HepG2 (cell line): ENCODE data around the gene DCST2. TPM values are rescaled to one million over a fixed set of nuclear protein-coding genes. Genes with fewer than 3 reads are reported as not detected.
A peak's percentile ranks its signal among the peaks of the same experiment; 100 is the strongest.

Source experiments
- BCL6 ChIP-seq: IDR thresholded peaks from 2 replicates; pipeline ENCODE4 v1.6.1; 2016; ENCODE audit warnings: missing genetic modification reagents, missing compliant biosample characterization
- CENPT ChIP-seq: sonication (generic); formaldehyde crosslinking; IDR thresholded peaks from 2 replicates; pipeline ENCODE4 v1.8.0; 2022; ENCODE audit warnings: low read depth, mild to moderate bottlenecking, moderate library complexity, missing genetic modification reagents
- FOXP1 ChIP-seq, 2 experiments: fragments of 450-650 bp in 1 of 2; IDR thresholded peaks; 2 replicates each; pipeline ENCODE4 v1.6.1; 2017 to 2018; ENCODE audit warnings: antibody characterized with exemption in 1 of 2
- GTF3A ChIP-seq: sonication (generic); formaldehyde crosslinking; conservative IDR thresholded peaks from 2 replicates; pipeline ENCODE4 v1.4.0; 2020; ENCODE audit warnings: mild to moderate bottlenecking, missing genetic modification reagents
- HMG20A ChIP-seq: IDR thresholded peaks from 2 replicates; pipeline ENCODE4 v1.6.1; 2016; ENCODE audit warnings: borderline replicate concordance
- HMGXB4 ChIP-seq, 2 experiments: sonication (generic) in 1 of 2; formaldehyde crosslinking in 1 of 2; IDR thresholded peaks; 2 replicates each; pipeline versions ENCODE4 v1.4.0 to v1.6.1; 2018 to 2020; ENCODE audit warnings: missing genetic modification reagents in 2 of 2, borderline replicate concordance in 1 of 2, low read depth in 1 of 2, mild to moderate bottlenecking in 1 of 2, missing biosample characterization in 1 of 2
- JUN ChIP-seq: sonication (generic); formaldehyde crosslinking; IDR thresholded peaks from 2 replicates; pipeline ENCODE4 v1.4.0; 2020; ENCODE audit warnings: mild to moderate bottlenecking, missing genetic modification reagents
- MLX ChIP-seq: IDR thresholded peaks from 2 replicates; pipeline ENCODE4 v1.6.1; 2016
- MXD4 ChIP-seq: IDR thresholded peaks from 2 replicates; pipeline ENCODE4 v1.6.1; 2016; ENCODE audit warnings: mild to moderate bottlenecking, missing biosample characterization, missing genetic modification reagents
- NFKBIZ ChIP-seq: IDR thresholded peaks from 2 replicates; pipeline ENCODE4 v1.6.1; 2018; ENCODE audit warnings: missing genetic modification reagents, missing compliant biosample characterization
- NFRKB ChIP-seq: fragments of 450-650 bp; IDR thresholded peaks from 2 replicates; pipeline ENCODE4 v1.6.1; 2017
- PHF5A ChIP-seq: IDR thresholded peaks from one replicate; pipeline ENCODE4 v1.6.1; 2018; ENCODE audit warnings: low read depth, missing genetic modification reagents; ENCODE audit not compliant: unreplicated experiment
- PTBP1 ChIP-seq: fragments of 200-400 bp; formaldehyde crosslinking; IDR thresholded peaks from 2 replicates; pipeline ENCODE4 v1.6.1; 2018; ENCODE audit warnings: low read length, low read depth; ENCODE audit not compliant: poor library complexity, severe bottlenecking
- RBM22 ChIP-seq: fragments of 200-400 bp; formaldehyde crosslinking; optimal IDR thresholded peaks from 2 replicates; pipeline ENCODE3; 2017; ENCODE audit warnings: mild to moderate bottlenecking, low read length, moderate library complexity
- SKI ChIP-seq: fragments of 450-650 bp; IDR thresholded peaks from one replicate; pipeline ENCODE4 v1.6.1; 2018; ENCODE audit warnings: mild to moderate bottlenecking; ENCODE audit not compliant: partially characterized antibody
- SMARCC2 ChIP-seq: fragments of 450-650 bp; IDR thresholded peaks from 2 replicates; pipeline ENCODE4 v1.6.1; 2017; ENCODE audit warnings: antibody characterized with exemption, mild to moderate bottlenecking
- ZMAT3 ChIP-seq: sonication (generic); formaldehyde crosslinking; conservative IDR thresholded peaks from 2 replicates; pipeline ENCODE4 v1.7.0; 2021; ENCODE audit warnings: missing genetic modification reagents
- ZNF331 ChIP-seq: sonication (generic); formaldehyde crosslinking; IDR thresholded peaks from 2 replicates; pipeline ENCODE4 v1.4.0; 2020; ENCODE audit warnings: missing genetic modification reagents
- ZNF563 ChIP-seq: sonication (generic); formaldehyde crosslinking; IDR thresholded peaks from 2 replicates; pipeline ENCODE4 v1.8.0; 2022; ENCODE audit warnings: mild to moderate bottlenecking, moderate library complexity, missing genetic modification reagents
- polyA plus RNA-seq, 8 experiments: library from polyadenylated mRNA; depleted of rRNA in 3 of 8; stranded (reverse) in 7 of 8; unstranded in 1 of 8; fragments of >200 nt; fragmentation: Illumina TruSeq in 4 of 8; extraction: Trizol in 4 of 8; gene quantifications; 2 replicates each; pipeline versions ENCODE4 v1.2.1 to v1.2.3, GENCODE V29; 2011 to 2016; ENCODE audit warnings: low read depth in 4 of 8, missing spikeins in 1 of 8, mixed read lengths in 1 of 8; ENCODE audit not compliant: insufficient read depth in 1 of 8
- total RNA-seq, 5 experiments: library from RNA; depleted of rRNA; stranded (reverse); fragments of >200 nt; fragmentation: Illumina TruSeq; extraction: Trizol; gene quantifications; 2 replicates each; pipeline ENCODE4 v1.2.3, GENCODE V29; 2016; ENCODE audit warnings: low read depth in 1 of 5
- TF ChIP-seq, protein P1 (sequence below), 2 experiments: sonication (generic) in 1 of 2; formaldehyde crosslinking in 1 of 2; IDR thresholded peaks; 2 replicates each; pipeline versions ENCODE4 v1.5.1 to v1.6.1; 2011 to 2020; ENCODE audit warnings: borderline replicate concordance in 1 of 2, low read depth in 1 of 2, low read length in 1 of 2, mild to moderate bottlenecking in 1 of 2, missing genetic modification reagents in 1 of 2, moderate library complexity in 1 of 2
- TF ChIP-seq, protein P2 (sequence below): sonication (generic); formaldehyde crosslinking; IDR thresholded peaks from 2 replicates; pipeline ENCODE4 v1.8.1; 2022; ENCODE audit warnings: mild to moderate bottlenecking, missing genetic modification reagents
- TF ChIP-seq, protein P3 (sequence below): sonication (generic); formaldehyde crosslinking; conservative IDR thresholded peaks from 2 replicates; pipeline ENCODE4 v1.8.0; 2022; ENCODE audit warnings: mild to moderate bottlenecking, moderate library complexity, missing genetic modification reagents

The DCST2 gene
- total and polyA plus RNA-seq, 2 of the 13 experiments (the other 11 are each of a cell fraction or from before 2014, with no cell fraction given) = 0.74 TPM; not detected in 1

DNA sequence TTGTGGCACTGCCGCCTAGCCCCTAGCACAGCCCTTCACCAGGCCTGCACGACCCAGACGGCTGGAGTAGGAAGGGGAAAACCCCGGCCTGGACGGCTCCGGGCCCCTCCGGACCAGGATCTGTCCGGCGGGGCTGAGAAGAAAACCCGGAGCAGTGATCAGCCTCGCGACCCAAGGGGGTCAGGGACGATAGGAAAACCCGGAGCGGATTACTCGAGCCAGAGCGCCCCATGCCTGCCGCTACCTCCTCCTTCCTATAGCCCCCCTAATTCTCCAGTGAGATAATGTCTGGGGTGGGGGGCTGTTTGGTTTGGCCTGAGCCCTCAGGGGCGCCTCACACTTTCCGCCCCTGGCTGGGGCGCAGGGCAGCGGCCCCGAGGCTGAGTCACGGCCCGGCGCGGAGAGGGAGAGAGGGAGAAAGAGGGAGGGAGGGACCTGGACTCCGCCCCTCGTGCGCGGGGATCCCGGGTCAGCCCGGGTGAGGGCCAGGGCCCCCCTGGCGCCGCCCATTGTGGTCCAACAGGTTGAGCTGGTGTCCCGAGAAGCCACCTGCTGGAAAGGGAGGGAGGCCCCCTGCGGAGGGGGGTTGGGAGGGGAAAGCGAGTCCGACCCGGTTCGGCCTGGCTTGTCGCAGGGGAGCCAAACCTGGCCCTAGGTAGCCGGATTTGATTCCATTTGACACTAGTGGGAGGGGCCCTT lies 32.7 kb downstream of the DCST2 start (continued):
- TF ChIP-seq MLX (CRISPR knock-in tag) (no peak), ZNF563 (no peak; the same call in 1 of the 2 replicates), RBM22 (no peak), HMGXB4 (CRISPR knock-in tag; IDR thresholded peaks at IDR 0.05; ENCODE audit: borderline replicate concordance in 1 of 2, low read depth in 1 of 2) (peak; percentile 70 to 74), HMG20A (CRISPR knock-in tag) (no peak), PHF5A (no peak), FOXP1 (IDR thresholded peaks at IDR 0.05) (no peak), FOXP1 (CRISPR knock-in tag; IDR thresholded peaks at IDR 0.05) (0 out of 2 replicates have a peak, but pooled peaks have one; percentile 43), ZNF331 (no peak; the same call in 1 of the 2 replicates), JUN (CRISPR knock-in tag) (peak; percentile 73; the same call in 1 of the 2 replicates), SMARCC2 (no peak), MXD4 (CRISPR knock-in tag) (peak; percentile 61; the same call in 1 of the 2 replicates), BCL6 (CRISPR knock-in tag) (peak; percentile 54), CENPT (CRISPR knock-in tag) (no peak), GTF3A (CRISPR knock-in tag) (0 out of 2 replicates have a peak, but pooled peaks have one; percentile 47), NFRKB (no peak), SKI (peak; percentile 94), ZMAT3 (CRISPR knock-in tag) (peak; percentile 87), NFKBIZ (CRISPR knock-in tag) (peak; percentile 32), PTBP1 (peak; percentile 50)
- TF ChIP-seq, protein P1, sequence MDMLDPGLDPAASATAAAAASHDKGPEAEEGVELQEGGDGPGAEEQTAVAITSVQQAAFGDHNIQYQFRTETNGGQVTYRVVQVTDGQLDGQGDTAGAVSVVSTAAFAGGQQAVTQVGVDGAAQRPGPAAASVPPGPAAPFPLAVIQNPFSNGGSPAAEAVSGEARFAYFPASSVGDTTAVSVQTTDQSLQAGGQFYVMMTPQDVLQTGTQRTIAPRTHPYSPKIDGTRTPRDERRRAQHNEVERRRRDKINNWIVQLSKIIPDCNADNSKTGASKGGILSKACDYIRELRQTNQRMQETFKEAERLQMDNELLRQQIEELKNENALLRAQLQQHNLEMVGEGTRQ (IDR thresholded peaks at IDR 0.05; ENCODE audit: low read depth, low read length) = no peak
- TF ChIP-seq, protein P1 (CRISPR knock-in tag; IDR thresholded peaks at IDR 0.05; ENCODE audit: borderline replicate concordance) = no peak
- TF ChIP-seq, protein P2, sequence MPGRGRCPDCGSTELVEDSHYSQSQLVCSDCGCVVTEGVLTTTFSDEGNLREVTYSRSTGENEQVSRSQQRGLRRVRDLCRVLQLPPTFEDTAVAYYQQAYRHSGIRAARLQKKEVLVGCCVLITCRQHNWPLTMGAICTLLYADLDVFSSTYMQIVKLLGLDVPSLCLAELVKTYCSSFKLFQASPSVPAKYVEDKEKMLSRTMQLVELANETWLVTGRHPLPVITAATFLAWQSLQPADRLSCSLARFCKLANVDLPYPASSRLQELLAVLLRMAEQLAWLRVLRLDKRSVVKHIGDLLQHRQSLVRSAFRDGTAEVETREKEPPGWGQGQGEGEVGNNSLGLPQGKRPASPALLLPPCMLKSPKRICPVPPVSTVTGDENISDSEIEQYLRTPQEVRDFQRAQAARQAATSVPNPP (CRISPR knock-in tag) = peak; percentile 59; the same call in 1 of the 2 replicates
- TF ChIP-seq, protein P3, sequence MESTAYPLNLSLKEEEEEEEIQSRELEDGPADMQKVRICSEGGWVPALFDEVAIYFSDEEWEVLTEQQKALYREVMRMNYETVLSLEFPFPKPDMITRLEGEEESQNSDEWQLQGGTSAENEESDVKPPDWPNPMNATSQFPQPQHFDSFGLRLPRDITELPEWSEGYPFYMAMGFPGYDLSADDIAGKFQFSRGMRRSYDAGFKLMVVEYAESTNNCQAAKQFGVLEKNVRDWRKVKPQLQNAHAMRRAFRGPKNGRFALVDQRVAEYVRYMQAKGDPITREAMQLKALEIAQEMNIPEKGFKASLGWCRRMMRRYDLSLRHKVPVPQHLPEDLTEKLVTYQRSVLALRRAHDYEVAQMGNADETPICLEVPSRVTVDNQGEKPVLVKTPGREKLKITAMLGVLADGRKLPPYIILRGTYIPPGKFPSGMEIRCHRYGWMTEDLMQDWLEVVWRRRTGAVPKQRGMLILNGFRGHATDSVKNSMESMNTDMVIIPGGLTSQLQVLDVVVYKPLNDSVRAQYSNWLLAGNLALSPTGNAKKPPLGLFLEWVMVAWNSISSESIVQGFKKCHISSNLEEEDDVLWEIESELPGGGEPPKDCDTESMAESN (CRISPR knock-in tag) = peak; percentile 81
